ENCODE data around the gene THEMIS2.
"Not testable (repeated sequence)": the region's sequence is repeated elsewhere in the genome, so short reads cannot be mapped to it uniquely, and the experiment has no call there.

Gene THEMIS2
- 21.8 to 51.0 reads per million in 2 donors for total RNA-seq

DNA sequence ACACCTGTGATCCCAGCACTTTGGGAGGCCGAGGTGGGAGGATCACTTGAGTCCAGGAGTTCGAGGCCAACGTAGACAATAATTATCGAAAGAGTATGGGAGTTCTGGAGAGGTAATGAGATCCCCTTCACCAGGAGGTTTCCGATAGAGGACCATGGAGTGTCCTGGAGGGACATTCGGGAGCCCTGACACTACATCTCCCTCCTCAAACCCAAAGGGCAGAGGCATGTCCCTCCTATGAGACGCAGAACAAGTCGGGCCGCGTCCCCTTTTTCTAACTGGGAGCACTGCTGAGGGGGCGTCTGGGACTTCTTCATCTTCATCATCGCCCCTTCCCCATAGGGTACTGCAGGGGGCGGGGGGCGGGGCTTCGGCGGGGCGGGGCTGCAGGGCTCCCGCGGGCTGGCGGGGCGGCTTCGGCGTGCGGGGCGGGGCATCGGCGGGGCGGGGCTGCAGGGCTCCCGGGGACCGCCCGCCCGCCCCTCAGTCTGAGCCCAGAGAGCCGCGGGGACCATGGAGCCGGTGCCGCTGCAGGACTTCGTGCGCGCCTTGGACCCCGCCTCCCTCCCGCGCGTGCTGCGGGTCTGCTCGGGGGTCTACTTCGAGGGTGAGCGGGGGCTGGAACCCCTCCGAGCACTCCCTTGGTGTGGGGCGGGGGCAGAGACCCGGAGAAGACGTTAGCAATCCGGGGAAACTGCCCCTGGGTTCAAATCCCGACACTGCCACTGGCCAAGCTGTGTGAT lies at the start of gene THEMIS2:
Gene THEMIS2 (plus strand): TSS at position 486 of the 743 bp plus-strand sequence. CDS start 28 bp downstream, at position 514.
- peak; percentile 46 to 83 (median 78) for DNase-seq

DNA sequence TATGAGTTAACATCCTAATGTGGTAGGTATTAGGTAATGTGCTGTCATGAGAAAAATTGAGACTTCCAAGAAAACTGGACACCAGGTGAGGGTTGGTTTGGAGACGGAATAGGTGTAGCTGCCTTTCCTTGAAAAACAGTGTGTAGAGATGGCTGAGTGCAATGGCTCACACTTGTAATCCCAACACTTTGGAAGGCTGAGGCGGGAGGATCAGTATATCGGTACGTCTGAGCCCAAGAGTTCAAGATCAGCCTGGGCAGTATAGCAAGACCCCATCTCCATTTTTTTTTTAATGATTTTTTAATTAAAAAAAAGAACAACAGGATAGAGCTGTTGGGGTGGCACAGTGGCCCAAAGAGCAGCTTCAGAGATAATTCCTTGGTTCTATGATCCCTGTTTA lies 48.6 kb upstream of the THEMIS2 start:
- no peak for DNase-seq

- DNase-seq, result no peak
These were observed 47.9 kb upstream of the THEMIS2 start for GRCh38 chr1:27824411-27824810.

GRCh38 chr1:27829339-27829960 lies 42.9 kb upstream of the THEMIS2 start:
- not testable (repeated sequence) for DNase-seq

GRCh38 chr1:27830621-27831440 lies 41.5 kb upstream of the THEMIS2 start, which contains the start of gene PPP1R8:
PPP1R8 (plus strand) TSS chr1:27830782; CDS start chr1:27830836, 54 bp downstream.
- peak; percentile 57 to 95 (median 83) for DNase-seq

GRCh38 chr1:27831568-27832410 lies 40.6 kb upstream of the THEMIS2 start:
- DNase-seq, result no peak

GRCh38 chr1:27832762-27833161 lies 39.6 kb upstream of the THEMIS2 start:
- DNase-seq, result no peak

DNA sequence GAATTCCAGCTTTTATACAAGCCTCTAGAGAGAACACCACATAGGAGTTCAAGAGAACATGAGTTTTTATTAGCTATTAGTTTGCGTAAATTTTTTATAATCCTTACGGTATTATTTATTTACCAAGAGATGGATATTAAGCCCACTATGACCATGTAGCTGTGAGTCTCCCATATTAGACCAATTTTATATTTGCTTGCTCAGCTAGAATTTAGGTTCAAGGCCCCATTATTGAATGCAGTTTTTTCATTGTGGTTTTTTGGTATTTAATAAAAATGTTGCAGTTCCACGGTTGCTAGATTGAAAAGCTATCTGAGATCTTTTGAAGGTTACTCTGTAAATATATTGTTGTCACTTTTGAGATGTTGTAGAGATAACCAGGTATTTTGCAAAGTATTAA lies 38.9 kb upstream of the THEMIS2 start:
- DNase-seq, result no peak

DNA sequence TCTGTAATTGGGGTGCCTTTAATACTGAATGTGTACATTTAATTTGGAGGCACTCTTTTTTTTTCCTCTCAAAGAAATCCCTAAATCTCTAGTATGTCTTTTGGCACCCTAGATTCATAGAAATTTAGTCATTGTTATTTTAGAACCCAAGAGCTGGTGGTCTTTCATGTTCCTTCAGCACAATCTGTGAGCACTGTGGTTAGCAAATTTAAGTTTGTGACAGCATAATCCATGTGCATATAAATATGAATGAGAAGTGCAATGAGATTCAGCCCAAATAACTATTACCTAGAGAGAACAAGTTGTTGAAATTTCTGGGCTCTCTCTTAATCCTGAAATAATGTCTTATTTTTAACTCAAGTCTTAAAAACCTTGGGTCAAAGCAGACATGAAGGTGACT lies 37.3 kb upstream of the THEMIS2 start:
- DNase-seq, result no peak

GRCh38 chr1:27835501-27835900 lies 36.8 kb upstream of the THEMIS2 start:
- no peak for DNase-seq

DNA sequence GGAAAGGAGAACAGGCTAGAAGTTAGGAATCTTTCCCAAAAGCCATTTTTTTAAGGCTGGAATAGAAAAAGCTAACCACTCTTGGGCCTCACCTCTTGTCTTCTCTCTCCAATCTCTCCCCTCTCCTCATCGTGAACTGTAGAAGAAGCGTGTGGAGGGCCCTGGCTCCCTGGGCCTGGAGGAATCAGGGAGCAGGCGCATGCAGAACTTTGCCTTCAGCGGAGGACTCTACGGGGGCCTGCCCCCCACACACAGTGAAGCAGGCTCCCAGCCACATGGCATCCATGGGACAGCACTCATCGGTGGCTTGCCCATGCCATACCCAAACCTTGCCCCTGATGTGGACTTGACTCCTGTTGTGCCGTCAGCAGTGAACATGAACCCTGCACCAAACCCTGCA lies 22.4 kb upstream of the THEMIS2 start:
- DNase-seq, result no peak

- DNase-seq, result no peak
These were observed 17.3 kb upstream of the THEMIS2 start for GRCh38 chr1:27855085-27855484.

DNA sequence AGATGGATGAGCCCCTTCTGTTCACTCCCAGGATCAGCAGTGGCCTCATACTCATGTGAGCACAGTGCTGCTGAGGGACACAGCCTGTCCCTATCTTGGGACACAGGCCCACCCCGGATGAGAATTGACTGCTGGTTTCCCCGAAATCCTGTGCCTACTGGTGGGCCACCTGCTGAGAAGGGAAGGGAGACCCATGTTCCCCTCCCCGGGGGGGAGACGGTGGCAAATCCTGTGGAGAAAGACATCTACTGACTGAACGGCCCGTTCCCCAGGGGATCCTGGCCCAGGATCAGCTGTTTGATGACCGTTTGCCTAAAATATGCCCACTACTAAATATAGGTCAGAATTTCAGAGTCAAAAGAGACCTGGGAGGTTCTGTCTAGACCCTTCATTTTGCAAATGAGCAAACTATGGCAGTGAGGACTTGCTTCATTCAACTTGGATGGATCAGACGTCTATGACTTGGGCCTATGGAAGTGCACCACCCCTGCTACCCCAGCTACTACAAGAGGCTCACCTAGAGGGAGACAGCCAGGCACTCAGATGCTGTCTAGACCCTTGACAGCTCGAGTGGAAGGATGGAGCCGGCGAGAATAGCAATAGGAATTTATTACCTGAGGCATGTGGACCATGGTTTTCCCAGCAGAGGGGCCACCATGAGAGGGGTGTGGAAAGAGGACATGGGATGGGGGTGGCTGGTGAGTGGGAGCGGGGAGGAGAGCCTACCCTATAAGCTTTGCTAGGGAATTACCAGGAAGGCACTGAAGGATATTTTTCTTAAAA lies 15.6 kb upstream of the THEMIS2 start:
- DNase-seq, result no peak

DNA sequence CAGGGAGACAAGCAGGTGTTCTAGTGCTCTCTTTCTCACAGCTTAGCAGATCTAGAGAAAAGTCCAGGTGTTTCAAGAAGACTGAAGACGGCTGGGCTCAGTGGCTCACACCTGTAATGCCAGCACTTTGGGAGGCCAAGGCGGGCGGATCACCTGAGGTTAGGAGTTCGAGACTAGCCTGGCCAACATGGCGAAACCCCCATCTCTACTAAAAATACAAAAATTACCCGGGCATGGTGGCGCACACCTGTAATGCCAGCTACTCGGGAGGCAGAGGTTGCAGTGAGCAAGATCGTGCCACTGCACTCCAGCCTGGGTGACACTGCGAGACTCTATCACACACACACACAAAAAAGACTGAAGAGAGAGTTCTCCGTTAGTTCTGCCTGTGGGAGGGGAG lies 14.8 kb upstream of the THEMIS2 start:
- not testable (repeated sequence) for DNase-seq

- DNase-seq, result peak; percentile 59 to 82 (median 73)
These were observed 14.0 kb upstream of the THEMIS2 start for GRCh38 chr1:27858072-27858948.

DNA sequence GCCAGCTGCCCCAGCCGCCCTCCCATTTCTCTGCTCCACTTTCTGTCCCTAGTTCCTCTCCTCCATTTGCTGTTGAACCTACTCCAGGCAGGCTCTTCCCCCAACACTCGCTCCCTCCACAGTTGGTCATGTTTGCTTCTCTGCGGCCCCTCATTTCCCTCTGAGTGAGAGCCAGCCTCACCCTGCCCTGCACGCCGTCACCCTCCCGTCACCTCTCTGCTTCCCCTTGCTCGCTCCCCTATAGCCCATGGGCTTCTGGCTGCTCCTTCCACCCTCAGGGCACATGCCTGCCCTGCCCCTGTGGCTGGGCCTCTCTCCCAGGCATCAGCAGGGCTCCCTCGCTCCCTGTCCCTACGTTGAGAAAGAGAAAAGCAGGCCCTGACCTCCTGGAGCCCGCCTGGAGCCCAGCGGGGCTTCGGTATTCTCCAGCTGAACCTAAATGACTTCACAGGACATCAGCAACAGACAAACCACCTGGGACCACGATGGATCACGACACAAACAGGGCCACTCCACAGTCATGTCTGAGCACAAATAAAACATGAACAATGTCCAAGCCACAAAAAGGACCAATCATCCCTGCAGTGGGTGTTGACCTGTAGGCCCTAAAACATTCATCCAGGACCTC lies 13.3 kb upstream of the THEMIS2 start:
- DNase-seq, result no peak

DNA sequence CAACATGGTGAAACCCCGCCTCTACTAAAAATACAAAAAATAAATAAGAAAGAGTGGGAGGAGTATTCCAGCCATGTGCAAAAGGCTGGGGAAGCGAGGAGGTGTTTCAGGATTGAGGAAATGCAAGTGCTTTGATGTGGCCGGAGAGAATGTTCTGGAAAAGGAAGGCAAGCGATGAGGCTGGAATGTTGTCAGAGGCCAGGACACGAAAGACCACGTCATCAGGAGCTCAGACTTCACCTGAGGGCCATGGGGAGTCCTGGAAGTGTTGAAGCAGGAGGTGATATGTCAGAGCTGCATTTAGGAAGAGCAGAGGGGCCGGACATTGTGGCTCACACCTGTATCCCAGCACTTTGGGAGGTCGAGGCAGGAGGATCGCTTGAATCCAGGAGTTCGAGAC lies 10.9 kb upstream of the THEMIS2 start:
- DNase-seq, result no peak

DNA sequence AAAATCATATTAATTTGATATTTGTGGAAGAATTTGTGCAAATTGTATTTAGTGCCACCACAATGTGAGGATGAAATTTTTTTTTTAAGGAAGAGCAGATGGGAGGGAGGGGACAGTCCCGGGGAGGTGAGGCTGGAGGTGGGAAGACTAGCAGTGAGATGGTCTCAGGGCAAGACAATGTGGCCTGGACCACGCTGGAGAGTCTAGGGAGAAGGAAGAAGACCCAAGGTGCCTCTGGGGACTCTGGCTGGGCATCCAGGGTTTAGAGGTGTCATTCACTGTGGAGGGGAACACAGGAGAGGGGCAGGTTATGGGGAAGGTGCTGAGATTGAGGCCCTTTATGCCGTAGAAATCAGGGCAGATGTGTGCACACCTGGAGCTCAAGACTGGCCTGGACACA lies 10.3 kb upstream of the THEMIS2 start:
- no peak for DNase-seq

- DNase-seq, result no peak
These were observed 9.4 kb upstream of the THEMIS2 start for GRCh38 chr1:27862671-27863537.

All from T-helper 2 cell (primary cell).